ENCODE data around the gene USP3.

The USP3 gene

GRCh38 chr15:63506537-63507035 is 2.2 kb downstream of the USP3 start:
- TF ChIP-seq REST (IDR thresholded peaks at IDR 0.05; ENCODE audit: insufficient read depth in 1 of 2, low read depth in 2 of 2, low read length in 2 of 2): no peak
- TF ChIP-seq POLR2AphosphoS5 (IDR thresholded peaks at IDR 0.05; ENCODE audit: low read depth, low read length): no peak
- TF ChIP-seq TAF1 (IDR thresholded peaks at IDR 0.05; ENCODE audit: borderline replicate concordance, insufficient read depth, low read length): no peak
- no peak for TF ChIP-seq SIN3A (IDR thresholded peaks at IDR 0.05; ENCODE audit: borderline replicate concordance, insufficient read depth, low read length)
- no peak for TF ChIP-seq FOXP2 (optimal IDR thresholded peaks at IDR 0.05; ENCODE audit: borderline replicate concordance, extremely low read depth, extremely low read length, insufficient read depth)

- TF ChIP-seq POLR2AphosphoS5 (IDR thresholded peaks at IDR 0.05; ENCODE audit: low read depth, low read length) (no peak), SIN3A (IDR thresholded peaks at IDR 0.05; ENCODE audit: borderline replicate concordance, insufficient read depth, low read length) (no peak), FOXP2 (optimal IDR thresholded peaks at IDR 0.05; ENCODE audit: borderline replicate concordance, extremely low read depth, extremely low read length, insufficient read depth) (no peak), TAF1 (IDR thresholded peaks at IDR 0.05; ENCODE audit: borderline replicate concordance, insufficient read depth, low read length) (no peak), REST (IDR thresholded peaks at IDR 0.05; ENCODE audit: insufficient read depth in 1 of 2, low read depth in 2 of 2, low read length in 2 of 2) (no peak)
Observed at GRCh38 chr15:63507878-63508818, 3.8 kb downstream of the USP3 start.

- TF ChIP-seq REST (IDR thresholded peaks at IDR 0.05; ENCODE audit: insufficient read depth in 1 of 2, low read depth in 2 of 2, low read length in 2 of 2) (no peak), POLR2AphosphoS5 (IDR thresholded peaks at IDR 0.05; ENCODE audit: low read depth, low read length) (no peak), SIN3A (IDR thresholded peaks at IDR 0.05; ENCODE audit: borderline replicate concordance, insufficient read depth, low read length) (no peak), FOXP2 (optimal IDR thresholded peaks at IDR 0.05; ENCODE audit: borderline replicate concordance, extremely low read depth, extremely low read length, insufficient read depth) (no peak), TAF1 (IDR thresholded peaks at IDR 0.05; ENCODE audit: borderline replicate concordance, insufficient read depth, low read length) (no peak)
Observed at GRCh38 chr15:63509056-63509954, 4.9 kb downstream of the USP3 start.

GRCh38 chr15:63509955-63510940 is 5.9 kb downstream of the USP3 start:
- TF ChIP-seq SIN3A (IDR thresholded peaks at IDR 0.05; ENCODE audit: borderline replicate concordance, insufficient read depth, low read length) (no peak), REST (IDR thresholded peaks at IDR 0.05; ENCODE audit: insufficient read depth in 1 of 2, low read depth in 2 of 2, low read length in 2 of 2) (no peak), POLR2AphosphoS5 (IDR thresholded peaks at IDR 0.05; ENCODE audit: low read depth, low read length) (no peak), FOXP2 (optimal IDR thresholded peaks at IDR 0.05; ENCODE audit: borderline replicate concordance, extremely low read depth, extremely low read length, insufficient read depth) (no peak), TAF1 (IDR thresholded peaks at IDR 0.05; ENCODE audit: borderline replicate concordance, insufficient read depth, low read length) (no peak)

All from PFSK-1 (cell line).